DMS53 (cell line): Measurements from ENCODE around the gene PCDHGB6.
"Not testable (repeated sequence)": the region's sequence is repeated elsewhere in the genome, so short reads cannot be mapped to it uniquely, and the experiment has no call there.

Experiments
- DNase-seq: peaks from one replicate; lab custom pipeline; 2025; lab: John Stamatoyannopoulos, UW

The PCDHGB6 gene

DNA sequence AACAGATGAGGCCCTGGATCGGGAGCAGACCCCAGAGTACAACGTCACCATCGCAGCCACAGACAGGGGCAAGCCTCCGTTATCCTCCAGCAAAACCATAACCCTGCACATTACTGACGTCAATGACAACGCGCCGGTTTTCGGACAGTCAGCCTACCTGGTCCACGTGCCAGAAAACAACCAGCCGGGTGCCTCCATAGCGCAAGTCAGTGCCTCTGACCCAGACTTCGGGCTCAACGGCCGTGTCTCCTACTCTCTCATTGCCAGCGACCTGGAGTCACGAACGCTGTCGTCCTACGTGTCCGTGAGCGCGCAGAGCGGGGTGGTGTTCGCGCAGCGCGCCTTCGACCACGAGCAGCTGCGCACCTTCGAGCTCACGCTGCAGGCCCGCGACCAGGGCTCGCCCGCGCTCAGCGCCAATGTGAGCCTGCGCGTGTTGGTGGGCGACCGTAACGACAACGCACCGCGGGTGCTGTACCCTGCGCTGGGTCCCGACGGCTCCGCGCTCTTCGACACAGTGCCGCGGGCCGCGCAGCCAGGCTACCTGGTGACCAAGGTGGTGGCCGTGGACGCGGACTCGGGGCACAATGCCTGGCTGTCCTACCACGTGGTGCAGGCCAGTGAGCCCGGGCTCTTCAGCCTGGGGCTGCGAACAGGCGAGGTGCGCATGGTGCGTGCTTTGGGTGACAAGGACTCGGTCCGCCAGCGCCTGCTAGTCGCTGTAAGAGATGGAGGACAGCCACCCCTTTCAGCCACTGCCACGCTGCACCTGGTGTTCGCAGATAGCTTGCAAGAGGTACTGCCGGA, 11.5 kb downstream of the PCDHGB6 start:
- DNase-seq = no peak

DNA sequence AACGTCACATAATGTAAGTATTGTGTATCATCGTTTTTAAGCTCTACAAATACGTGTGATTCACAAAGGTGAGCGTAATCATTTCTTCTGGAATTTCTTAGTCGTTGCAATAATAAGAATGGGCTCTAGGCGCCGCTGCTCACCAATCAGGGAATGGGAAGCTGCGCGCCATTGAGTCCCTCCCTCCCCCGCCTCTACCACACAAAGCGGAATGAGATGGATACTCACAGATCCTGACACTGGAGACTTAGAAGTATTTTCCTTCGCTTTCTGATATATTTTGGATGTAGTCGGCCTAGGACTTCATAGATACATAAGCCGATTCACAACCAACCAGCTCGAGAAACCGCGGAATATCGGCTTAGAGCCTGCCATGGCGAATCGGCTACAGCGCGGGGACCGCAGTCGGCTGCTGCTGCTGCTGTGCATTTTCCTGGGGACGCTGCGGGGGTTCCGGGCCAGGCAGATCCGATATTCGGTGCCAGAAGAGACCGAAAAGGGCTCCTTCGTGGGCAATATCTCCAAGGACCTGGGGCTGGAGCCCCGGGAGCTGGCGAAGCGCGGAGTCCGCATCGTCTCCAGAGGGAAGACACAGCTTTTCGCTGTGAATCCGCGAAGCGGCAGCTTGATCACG, 13.2 kb downstream of the PCDHGB6 start, which contains the start of gene PCDHGA11:
TSS of gene PCDHGA11 (plus strand) at position 197 of the 634 bp plus-strand sequence. CDS start at position 374, 177 bp downstream.
- peak; percentile 79 for DNase-seq

DNA sequence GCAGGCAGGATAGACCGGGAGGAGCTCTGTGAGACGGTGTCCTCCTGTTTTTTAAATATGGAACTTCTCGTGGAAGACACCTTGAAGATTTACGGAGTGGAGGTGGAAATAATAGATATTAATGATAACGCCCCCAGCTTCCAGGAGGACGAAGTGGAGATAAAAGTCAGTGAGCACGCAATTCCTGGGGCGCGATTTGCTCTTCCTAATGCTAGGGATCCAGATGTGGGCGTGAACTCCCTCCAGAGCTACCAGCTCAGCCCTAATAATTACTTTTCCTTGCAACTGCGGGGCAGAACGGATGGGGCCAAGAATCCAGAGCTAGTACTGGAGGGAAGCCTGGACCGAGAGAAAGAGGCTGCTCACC, 13.7 kb downstream of the PCDHGB6 start:
- no peak for DNase-seq

DNA sequence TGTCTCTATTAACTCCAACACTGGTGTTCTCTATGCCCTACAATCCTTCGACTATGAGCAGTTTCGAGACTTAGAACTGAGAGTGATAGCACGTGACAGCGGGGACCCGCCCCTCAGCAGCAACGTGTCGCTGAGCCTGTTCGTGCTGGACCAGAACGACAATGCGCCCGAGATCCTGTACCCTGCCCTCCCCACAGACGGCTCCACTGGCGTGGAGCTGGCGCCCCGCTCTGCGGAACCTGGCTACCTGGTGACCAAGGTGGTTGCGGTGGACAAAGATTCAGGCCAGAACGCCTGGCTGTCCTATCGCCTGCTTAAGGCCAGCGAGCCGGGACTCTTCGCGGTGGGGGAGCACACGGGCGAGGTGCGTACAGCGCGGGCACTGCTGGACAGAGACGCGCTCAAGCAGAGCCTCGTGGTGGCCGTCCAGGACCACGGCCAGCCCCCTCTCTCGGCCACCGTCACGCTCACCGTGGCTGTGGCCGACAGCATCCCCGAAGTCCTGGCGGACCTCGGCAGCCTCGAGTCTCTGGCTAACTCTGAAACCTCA, 15.0 kb downstream of the PCDHGB6 start:
- no peak for DNase-seq

DNA sequence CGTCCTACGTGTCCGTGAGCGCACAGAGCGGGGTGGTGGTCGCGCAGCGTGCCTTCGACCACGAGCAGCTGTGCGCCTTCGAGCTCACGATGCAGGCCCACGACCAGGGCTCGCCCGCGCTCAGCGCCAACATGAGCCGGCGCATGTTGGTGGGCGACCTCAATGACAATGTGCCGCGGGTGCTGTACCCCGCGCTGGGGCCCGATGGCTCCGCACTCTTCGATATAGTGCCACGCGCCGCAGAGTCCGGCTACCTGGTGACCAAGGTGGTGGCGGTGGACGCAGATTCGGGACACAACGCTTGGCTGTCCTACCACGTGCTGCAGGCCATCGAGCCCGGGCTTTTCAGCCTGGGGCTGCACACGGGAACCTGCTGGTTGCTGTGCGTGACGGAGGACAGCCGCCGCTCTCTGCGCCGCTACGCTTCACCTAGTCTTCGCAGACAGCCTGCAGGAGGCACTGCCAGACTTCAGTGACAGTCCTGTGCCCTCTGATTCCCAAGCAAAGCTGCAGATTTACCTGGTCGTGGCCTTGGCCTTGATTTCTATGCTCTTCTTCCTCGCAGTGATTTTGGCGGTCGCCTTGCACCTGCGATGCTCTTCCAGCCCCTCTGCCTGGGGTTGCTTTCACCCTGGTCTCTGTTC, 20.1 kb downstream of the PCDHGB6 start:
- DNase-seq = no peak

DNA sequence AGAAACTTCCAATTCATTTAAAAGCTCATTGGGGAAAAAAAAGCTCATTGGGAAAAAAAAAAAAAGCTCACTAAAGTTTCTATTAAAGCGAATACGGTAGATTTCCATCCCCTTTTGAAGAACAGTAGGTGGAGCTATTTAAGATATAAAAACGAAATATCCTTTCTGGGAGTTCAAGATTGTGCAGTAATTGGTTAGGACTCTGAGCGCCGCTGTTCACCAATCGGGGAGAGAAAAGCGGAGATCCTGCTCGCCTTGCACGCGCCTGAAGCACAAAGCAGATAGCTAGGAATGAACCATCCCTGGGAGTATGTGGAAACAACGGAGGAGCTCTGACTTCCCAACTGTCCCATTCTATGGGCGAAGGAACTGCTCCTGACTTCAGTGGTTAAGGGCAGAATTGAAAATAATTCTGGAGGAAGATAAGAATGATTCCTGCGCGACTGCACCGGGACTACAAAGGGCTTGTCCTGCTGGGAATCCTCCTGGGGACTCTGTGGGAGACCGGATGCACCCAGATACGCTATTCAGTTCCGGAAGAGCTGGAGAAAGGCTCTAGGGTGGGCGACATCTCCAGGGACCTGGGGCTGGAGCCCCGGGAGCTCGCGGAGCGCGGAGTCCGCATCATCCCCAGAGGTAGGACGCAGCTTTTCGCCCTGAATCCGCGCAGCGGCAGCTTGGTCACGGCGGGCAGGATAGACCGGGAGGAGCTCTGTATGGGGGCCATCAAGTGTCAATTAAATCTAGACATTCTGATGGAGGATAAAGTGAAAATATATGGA, 22.7 kb downstream of the PCDHGB6 start, which contains the start of gene PCDHGA12:
TSS of gene PCDHGA12 (plus strand) at position 176 of the 782 bp plus-strand sequence. CDS start at position 429, 253 bp downstream.
- DNase-seq = peak; percentile 65

DNA sequence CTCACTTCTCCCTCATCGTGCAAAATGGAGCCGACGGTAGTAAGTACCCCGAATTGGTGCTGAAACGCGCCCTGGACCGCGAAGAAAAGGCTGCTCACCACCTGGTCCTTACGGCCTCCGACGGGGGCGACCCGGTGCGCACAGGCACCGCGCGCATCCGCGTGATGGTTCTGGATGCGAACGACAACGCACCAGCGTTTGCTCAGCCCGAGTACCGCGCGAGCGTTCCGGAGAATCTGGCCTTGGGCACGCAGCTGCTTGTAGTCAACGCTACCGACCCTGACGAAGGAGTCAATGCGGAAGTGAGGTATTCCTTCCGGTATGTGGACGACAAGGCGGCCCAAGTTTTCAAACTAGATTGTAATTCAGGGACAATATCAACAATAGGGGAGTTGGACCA, 23.5 kb downstream of the PCDHGB6 start:
- no peak for DNase-seq

DNA sequence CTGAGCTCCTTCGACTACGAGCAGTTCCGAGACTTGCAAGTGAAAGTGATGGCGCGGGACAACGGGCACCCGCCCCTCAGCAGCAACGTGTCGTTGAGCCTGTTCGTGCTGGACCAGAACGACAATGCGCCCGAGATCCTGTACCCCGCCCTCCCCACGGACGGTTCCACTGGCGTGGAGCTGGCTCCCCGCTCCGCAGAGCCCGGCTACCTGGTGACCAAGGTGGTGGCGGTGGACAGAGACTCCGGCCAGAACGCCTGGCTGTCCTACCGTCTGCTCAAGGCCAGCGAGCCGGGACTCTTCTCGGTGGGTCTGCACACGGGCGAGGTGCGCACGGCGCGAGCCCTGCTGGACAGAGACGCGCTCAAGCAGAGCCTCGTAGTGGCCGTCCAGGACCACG, 24.5 kb downstream of the PCDHGB6 start:
- DNase-seq = not testable (repeated sequence)

DNA sequence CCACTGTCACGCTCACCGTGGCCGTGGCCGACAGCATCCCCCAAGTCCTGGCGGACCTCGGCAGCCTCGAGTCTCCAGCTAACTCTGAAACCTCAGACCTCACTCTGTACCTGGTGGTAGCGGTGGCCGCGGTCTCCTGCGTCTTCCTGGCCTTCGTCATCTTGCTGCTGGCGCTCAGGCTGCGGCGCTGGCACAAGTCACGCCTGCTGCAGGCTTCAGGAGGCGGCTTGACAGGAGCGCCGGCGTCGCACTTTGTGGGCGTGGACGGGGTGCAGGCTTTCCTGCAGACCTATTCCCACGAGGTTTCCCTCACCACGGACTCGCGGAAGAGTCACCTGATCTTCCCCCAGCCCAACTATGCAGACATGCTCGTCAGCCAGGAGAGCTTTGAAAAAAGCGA, 24.9 kb downstream of the PCDHGB6 start:
- not testable (repeated sequence) for DNase-seq

DNA sequence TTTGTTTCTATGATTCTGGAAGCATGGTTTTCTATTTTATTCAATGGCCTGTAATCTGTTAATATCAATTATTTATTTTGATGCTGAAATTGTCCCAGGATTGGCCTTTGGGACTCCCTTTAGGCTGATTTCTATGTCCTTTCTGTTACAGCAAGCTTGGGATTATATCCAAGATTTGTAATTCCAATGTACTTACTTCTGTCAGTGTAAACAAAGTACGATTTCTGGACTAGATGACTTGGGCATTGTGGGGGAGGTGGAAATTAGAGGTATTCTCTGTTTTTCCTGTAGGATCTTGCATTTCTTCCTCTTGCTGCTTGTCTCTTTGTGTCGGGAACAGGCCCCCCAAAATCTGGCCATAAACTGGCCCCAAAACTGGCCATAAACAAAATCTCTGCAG, 26.2 kb downstream of the PCDHGB6 start:
- no peak for DNase-seq

DNA sequence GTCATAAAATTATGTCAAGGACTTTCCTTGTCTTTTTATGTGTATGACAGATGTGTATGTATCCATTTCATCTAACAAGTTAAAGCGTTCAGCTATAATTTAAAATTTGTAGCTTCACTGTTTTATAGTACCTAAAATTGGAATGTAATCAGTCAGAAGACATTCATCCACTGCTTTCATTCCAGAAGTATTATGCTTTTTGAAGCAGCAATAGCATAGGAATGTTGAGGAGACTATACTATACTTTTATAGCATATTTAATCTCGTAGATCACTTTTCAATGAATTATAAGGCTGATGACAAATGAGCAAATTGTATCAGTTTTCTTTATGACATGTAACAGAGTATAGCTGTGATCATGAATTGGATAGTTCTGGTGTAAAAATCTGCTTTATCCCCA, 29.4 kb downstream of the PCDHGB6 start:
- DNase-seq = no peak

DNA sequence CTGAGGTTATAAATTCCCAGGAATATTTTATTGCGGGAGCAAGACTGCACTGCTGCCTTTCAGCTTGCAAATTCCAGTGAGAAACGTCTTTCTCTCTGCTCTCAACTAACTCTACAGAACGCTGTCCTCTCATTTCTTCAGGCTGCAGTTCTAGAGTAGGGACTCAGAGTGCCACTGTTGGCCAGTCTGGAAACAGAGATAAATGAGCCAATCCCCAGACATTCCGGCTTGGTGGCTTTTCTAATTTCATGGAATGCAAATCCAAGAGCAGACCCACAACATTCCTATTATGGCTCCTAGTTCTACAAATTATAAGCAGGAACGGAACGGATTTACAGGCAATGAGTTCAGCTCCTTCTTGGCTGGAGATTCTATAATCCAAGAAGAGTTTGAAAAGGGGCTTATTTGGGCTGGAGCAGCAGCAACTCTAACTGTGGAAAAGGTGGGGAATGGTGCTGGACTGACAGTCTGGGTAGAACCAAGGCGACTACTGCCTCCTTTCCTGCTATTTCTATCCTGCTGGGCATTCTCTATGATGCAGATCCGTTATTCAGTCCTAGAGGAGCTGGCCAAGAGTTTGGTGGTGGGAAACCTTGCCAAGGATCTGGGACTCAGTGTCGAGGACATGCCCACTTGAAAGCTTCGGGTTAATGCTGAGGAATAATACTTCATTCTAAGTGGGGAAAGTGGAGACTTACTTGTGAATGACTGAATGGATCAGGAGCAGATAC, 31.8 kb downstream of the PCDHGB6 start:
- DNase-seq = no peak

DNA sequence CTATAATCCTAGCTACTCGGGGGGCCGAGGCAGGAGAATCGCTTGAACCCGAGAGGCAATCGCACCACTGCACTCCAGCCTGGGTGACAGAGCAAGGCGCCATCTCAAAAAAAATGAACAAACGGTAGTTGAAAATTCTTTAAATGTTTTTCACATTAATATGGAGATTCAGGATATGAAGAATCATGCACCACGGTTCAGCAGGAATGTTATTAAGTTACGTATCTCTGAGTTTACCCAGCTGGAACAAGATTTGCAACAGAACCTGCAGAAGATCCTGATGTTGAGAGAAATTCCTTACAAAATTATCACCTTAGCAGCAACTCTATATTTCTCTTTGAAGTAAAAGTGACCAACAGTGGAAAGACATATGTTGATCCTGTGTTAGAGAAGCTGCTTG, 32.5 kb downstream of the PCDHGB6 start:
- no peak for DNase-seq

DNA sequence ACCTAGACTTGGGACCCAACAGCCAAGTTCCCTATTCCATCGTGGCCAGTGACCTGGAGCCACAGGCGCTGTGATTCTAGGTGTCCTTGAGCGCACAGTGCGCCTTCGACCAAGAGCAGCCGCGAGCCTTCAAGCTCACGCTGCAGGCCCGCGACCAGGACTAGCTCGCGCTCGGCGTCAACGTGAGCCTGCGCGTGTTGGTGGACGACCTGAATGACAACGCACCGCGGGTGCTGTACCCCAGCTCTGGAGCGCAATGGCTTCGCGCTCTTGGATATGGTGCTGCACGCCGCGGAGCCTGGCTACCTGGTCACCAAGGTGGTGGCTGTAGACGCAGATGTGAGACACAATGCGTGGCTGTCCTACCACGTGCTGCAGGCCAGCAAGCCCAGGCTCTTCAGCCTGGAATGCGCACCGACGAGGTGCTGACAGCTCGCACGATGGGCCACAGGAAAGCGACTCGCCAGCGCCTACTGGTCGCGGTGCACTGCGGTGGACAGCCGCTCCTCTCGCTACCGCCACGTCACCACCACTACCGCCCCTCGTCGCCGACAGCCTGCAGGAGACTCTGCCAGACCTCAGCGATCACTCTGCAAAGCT, 33.9 kb downstream of the PCDHGB6 start:
- DNase-seq = no peak
